Activated gamma-delta T cell (primary cell): ENCODE measurements around the gene SHB.

Experiments
- DNase-seq: peaks from one replicate; lab custom pipeline; 2025; lab: John Stamatoyannopoulos, UW

Gene SHB

DNA sequence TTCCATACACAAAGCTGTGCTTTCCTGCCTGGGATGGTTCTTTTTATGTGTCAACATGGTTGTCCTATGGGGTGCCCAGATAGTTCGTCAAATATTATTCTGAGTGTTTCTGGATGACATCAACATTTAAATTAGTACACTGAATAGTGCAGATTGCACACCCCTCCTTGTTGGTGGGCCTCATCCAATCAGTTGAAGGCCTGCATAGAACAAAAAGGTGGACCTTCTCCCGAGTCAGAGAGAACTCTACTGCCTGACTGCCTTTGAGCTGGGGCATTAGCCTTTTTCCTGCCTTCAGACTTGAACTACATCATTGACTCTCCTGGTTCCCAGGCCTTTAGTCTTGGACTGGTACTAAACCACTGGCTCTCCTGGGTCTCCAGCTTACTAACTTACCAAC, 80.4 kb downstream of the SHB start:
- DNase-seq, result no peak

DNA sequence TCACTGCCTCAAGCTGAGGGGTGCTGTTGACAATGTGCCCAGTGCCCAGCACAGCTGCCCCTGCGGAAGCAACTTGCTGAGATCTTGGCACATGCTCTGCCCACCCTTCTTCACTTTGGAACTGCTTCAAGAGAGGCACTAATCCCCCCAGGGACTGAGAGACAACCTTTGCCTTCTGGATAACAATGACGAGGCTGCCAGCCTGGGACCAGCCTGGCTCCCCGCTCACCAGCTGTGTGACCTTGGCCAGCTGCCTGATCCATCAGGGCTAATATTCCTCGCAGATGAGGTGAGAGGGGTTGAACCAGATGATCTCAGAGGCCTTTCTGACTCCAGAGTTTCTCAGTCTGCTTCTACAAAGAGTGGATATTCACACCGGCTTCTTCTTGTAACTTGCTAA, 81.0 kb downstream of the SHB start:
- DNase-seq, result no peak

GRCh38 chr9:37987467-37987981, 81.5 kb downstream of the SHB start:
- no peak for DNase-seq

- no peak for DNase-seq
Measured at GRCh38 chr9:37986771-37987258, 82.2 kb downstream of the SHB start.

- DNase-seq, result no peak
Measured at GRCh38 chr9:37986001-37986400, 83.0 kb downstream of the SHB start.

GRCh38 chr9:37984672-37985611, 84.1 kb downstream of the SHB start:
- DNase-seq, result no peak

DNA sequence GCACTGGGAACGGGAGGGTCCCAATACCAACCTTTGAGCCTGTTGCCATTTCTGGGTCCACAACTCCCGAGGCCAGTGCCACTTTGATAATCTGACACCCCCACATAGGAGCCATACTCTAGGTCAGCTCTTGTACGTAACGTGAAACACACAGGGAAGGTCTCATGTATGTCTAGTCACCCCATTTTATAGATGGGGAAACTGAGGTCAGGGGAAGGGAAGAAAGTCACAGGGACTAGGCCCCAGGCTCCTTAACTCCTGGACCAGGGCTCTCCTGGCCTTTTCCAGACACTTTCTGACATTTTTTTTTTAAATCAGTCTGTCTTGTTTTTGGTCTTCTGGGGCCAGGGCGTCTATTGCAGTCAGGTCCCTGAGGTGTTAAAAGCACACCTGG, 84.8 kb downstream of the SHB start:
- DNase-seq, result no peak

DNA sequence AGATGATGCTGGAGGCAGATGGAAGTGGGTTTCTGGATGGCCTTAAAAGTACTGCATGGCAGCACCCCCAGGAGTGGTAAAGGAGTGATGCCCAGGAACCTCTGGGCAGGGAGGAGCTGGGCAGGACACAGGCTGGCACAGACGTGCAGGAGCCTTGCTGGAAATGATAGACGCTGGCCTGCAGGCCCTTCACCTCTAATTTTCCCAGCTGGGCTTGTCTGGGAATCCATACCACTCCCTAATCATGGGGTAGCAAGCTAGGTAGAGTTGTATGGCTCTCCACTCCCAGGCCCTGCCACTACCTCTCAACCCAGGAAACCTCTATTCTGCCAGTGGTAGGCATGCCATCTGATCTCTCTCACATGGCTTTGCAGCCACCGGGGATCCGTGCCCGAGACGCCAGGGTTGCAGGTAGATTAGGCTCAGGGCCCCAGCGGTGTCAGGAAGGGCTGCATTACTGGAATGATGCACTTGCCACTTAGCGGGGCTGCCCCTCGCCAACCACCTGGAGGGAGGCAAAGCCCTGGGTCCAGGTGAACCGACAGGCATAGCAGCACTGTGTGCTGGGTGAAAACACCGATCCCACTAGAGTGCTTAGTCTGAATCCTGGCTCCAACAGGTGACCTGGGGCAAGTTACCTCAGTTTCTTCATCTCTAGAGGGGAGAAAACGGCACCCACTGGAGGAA, 85.5 kb downstream of the SHB start:
- no peak for DNase-seq

GRCh38 chr9:37979844-37980243, 89.2 kb downstream of the SHB start:
- DNase-seq, result no peak

GRCh38 chr9:37978983-37979382, 90.0 kb downstream of the SHB start:
- no peak for DNase-seq

- no peak for DNase-seq
Measured at GRCh38 chr9:37978481-37978864, 90.6 kb downstream of the SHB start.

DNA sequence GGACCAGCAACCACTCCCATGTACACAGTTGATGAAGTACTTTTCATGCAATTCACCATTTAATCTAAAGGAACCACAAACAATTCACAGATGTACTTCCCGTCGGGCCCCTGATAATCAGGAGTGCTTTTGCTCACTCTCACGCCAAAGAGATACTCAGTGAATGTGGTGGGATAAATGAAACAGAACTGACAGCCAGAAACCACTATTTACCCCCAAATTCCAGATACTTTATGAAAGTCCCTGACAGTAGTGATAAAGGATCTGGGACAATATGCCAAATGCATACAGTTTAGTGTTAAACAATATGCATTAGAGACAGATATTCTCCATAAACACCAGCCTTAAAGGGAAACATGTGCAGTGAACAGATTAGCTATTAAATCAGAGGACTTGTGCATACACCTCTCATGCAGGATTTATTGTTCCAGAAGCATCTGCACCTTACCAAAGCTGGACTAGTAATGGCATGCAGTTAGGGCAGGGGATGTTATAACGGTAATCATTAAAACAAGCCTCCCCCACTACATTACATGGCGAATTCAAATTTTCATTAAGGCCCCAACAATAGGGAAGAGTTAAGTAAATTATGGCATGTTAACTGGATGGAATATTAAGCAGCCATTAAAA, 91.1 kb downstream of the SHB start:
- DNase-seq, result no peak

GRCh38 chr9:37976714-37977477, 92.1 kb downstream of the SHB start:
- DNase-seq, result no peak

- no peak for DNase-seq
Measured at GRCh38 chr9:37975639-37976038, 93.4 kb downstream of the SHB start.

GRCh38 chr9:37974506-37975173, 94.4 kb downstream of the SHB start:
- no peak for DNase-seq

DNA sequence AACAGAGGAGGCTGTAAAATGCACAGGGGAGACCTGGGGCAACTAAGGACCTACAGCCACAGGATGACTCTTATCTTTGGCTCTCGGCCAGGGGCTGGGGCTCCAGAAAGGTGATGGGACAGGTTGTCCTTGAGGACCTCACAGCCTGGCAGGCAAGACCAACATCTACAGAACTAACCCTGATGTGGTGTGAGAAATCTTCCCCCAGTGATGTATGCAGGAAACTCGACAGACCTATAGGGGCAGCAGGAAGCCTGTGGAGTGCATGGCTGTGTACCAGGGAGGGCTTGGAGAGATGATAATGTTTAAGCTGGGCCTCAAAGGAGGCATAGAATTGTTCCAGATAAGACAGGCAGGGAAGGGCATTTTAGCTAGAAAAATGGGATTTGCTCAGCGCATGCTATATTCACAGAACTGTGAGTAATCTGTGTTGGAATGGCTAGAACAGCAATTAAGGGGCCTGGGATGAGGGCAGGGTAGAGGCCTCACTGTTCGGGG, 96.6 kb downstream of the SHB start:
- DNase-seq, result no peak

GRCh38 chr9:37971691-37972090, 97.3 kb downstream of the SHB start:
- no peak for DNase-seq

- no peak for DNase-seq
Measured at GRCh38 chr9:37971108-37971459, 97.9 kb downstream of the SHB start.

GRCh38 chr9:37970301-37971107, 98.5 kb downstream of the SHB start:
- DNase-seq, result no peak
